Measurements from ENCODE around the gene ATG3.
A peak's percentile ranks its signal among the peaks of the same experiment; 100 is the strongest.

ATG3 gene

DNA sequence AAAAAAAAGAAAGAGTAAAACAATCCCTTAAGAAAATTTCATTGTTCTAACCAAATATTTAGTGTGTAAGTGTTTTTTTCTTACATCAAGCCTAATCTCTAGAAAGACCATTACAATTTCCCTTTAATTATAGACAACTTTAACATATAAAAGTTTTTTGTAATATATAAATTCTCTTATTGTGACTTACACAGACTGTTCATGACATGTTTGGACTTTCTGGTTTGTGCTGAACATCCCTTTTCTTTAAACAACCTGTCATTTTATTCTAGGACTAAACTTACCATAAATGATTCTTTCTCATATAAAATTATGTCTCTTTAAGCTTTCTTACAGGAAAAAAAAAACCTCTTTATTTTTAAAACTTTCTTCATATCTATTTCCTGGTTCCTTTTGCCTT is 49.4 kb downstream of the ATG3 start:
- Histone ChIP-seq H3K36me3 (ENCODE audit: insufficient read depth, insufficient read length, low read length) (no peaks in the 10 kb centered on the region), H3K27me3 (ENCODE audit: insufficient read depth, insufficient read length) (no peaks in the 10 kb centered on the region), H3K4me3 (ENCODE audit: insufficient read length, low read depth) (no peak overlapping the region), H3K4me1 (ENCODE audit: insufficient read depth, insufficient read length) (no peaks in the 10 kb centered on the region), H3K9ac (ENCODE audit: insufficient read length, low read depth) (no peak overlapping the region), H3K9me3 (ENCODE audit: insufficient read depth, low read length) (peaks cover 65% of the 10 kb centered on the region)
- DNase-seq (ENCODE audit: low read depth, low spot score), result peak; percentile 5
- TF ChIP-seq ZNF274 (IDR thresholded peaks at IDR 0.05; ENCODE audit: low read depth, low read length), result no peak
- no peak for TF ChIP-seq SUZ12 (IDR thresholded peaks at IDR 0.05; ENCODE audit: extremely low read depth, insufficient read depth, insufficient read length)
- no peak for TF ChIP-seq YY1 (IDR thresholded peaks at IDR 0.05; ENCODE audit: insufficient read depth, insufficient read length)

DNA sequence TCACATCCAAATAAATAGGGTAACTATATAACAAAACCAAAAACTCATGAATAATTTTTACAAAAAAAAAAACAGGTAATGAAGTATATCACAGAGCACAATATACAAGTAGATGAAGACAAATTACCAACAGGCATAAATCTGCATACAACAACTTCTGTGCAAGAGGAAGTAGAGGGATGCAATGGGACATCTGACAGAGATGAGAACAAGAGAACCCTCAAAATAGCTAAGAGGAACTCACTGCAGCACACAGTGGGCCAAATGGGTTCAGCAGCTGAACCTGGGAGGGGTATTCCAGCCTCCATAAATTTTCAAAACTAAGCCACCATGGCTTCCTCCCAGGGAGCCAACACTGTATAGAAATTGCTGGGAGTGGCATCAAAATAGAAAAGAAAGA is 52.9 kb downstream of the ATG3 start:
- no peak overlapping the region for H3K9ac ChIP-seq (ENCODE audit: insufficient read length, low read depth)
- no peaks in the 10 kb centered on the region for H3K27me3 ChIP-seq (ENCODE audit: insufficient read depth, insufficient read length)
- H3K4me1 ChIP-seq (ENCODE audit: insufficient read depth, insufficient read length), result no peaks in the 10 kb centered on the region
- H3K4me3 ChIP-seq (ENCODE audit: insufficient read length, low read depth), result no peak overlapping the region
- H3K36me3 ChIP-seq (ENCODE audit: insufficient read depth, insufficient read length, low read length), result no peaks in the 10 kb centered on the region
- TF ChIP-seq SUZ12 (IDR thresholded peaks at IDR 0.05; ENCODE audit: extremely low read depth, insufficient read depth, insufficient read length) (no peak), ZNF274 (IDR thresholded peaks at IDR 0.05; ENCODE audit: low read depth, low read length) (no peak), YY1 (IDR thresholded peaks at IDR 0.05; ENCODE audit: insufficient read depth, insufficient read length) (no peak)
- H3K9me3 ChIP-seq (ENCODE audit: insufficient read depth, low read length), result peaks cover 54% of the 10 kb centered on the region
- no peak for DNase-seq (ENCODE audit: low read depth, low spot score)

DNA sequence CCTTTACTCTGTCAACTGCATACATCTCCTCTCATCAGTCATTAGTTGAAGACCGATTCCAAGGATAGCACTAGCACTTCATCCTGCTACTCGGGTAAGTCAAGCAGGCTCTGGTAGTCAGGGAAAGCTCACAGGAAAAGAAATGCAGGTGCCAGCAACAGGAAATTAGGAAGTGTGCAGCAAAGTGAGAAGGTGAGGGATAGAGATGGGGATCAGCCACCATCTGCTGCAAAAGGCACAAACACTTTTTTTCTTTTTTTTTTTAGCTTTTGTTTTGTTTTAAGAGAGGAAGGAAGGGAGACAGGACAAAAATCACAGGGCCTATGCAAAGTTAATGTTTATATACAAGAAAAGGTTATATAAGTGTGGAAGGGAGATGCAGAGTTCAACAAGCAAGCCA is 53.5 kb downstream of the ATG3 start:
- Histone ChIP-seq H3K27me3 (ENCODE audit: insufficient read depth, insufficient read length) (no peaks in the 10 kb centered on the region), H3K9me3 (ENCODE audit: insufficient read depth, low read length) (peaks cover 52% of the 10 kb centered on the region), H3K4me1 (ENCODE audit: insufficient read depth, insufficient read length) (no peaks in the 10 kb centered on the region), H3K4me3 (ENCODE audit: insufficient read length, low read depth) (no peak overlapping the region), H3K36me3 (ENCODE audit: insufficient read depth, insufficient read length, low read length) (no peaks in the 10 kb centered on the region), H3K9ac (ENCODE audit: insufficient read length, low read depth) (no peak overlapping the region)
- TF ChIP-seq SUZ12 (IDR thresholded peaks at IDR 0.05; ENCODE audit: extremely low read depth, insufficient read depth, insufficient read length) (no peak), YY1 (IDR thresholded peaks at IDR 0.05; ENCODE audit: insufficient read depth, insufficient read length) (no peak), ZNF274 (IDR thresholded peaks at IDR 0.05; ENCODE audit: low read depth, low read length) (no peak)
- DNase-seq (ENCODE audit: low read depth, low spot score), result no peak

DNA sequence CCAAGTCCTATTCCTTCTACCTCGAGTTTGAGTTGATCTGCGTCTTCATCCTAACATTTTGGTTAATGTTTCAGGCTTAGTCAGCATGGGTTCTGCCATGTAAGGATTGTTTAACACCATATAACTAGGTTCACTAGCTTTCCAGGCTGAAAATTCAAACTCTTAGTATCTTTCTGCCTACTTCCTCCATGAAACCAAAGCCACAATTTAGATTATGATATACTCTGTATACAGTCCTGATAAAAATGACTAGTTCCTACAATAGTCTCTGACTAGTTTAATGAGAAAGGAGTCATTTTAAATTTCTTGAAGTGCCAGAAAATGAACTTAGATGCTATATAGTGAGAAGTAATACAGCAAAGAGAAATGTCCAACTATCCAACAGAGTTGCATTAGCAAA is 55.9 kb downstream of the ATG3 start:
- H3K9me3 ChIP-seq (ENCODE audit: insufficient read depth, low read length), result peaks cover 30% of the 10 kb centered on the region
- no peaks in the 10 kb centered on the region for H3K4me1 ChIP-seq (ENCODE audit: insufficient read depth, insufficient read length)
- H3K27me3 ChIP-seq (ENCODE audit: insufficient read depth, insufficient read length), result no peaks in the 10 kb centered on the region
- TF ChIP-seq SUZ12 (IDR thresholded peaks at IDR 0.05; ENCODE audit: extremely low read depth, insufficient read depth, insufficient read length), result no peak
- no peak for TF ChIP-seq ZNF274 (IDR thresholded peaks at IDR 0.05; ENCODE audit: low read depth, low read length)
- TF ChIP-seq YY1 (IDR thresholded peaks at IDR 0.05; ENCODE audit: insufficient read depth, insufficient read length), result no peak
- no peak overlapping the region for H3K4me3 ChIP-seq (ENCODE audit: insufficient read length, low read depth)
- no peak overlapping the region for H3K9ac ChIP-seq (ENCODE audit: insufficient read length, low read depth)
- no peak for DNase-seq (ENCODE audit: low read depth, low spot score)
- H3K36me3 ChIP-seq (ENCODE audit: insufficient read depth, insufficient read length, low read length), result no peaks in the 10 kb centered on the region

DNA sequence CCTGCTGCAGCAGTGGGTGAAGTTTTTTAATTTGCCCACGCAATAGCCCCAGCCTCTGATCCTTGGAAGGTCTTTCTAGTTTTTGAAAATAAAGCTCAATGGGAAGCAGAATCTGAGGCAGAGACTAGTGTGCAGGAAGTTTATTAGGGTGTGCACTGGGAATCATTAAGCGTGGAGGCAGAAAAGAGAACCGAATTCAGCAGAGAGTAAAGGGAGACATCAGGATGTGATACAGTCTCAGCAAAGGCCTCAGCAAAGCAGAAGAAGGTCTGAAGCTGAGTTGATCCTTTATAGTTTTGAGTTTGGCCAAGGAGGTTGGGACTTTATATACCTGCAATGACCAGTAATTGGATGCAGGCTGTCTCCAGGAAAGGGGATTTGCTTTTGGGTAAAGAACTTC is 57.6 kb downstream of the ATG3 start:
- Histone ChIP-seq H3K36me3 (ENCODE audit: insufficient read depth, insufficient read length, low read length) (no peaks in the 10 kb centered on the region), H3K9me3 (ENCODE audit: insufficient read depth, low read length) (peaks cover 14% of the 10 kb centered on the region; the same call in 1 of the 2 replicates), H3K4me1 (ENCODE audit: insufficient read depth, insufficient read length) (no peaks in the 10 kb centered on the region), H3K9ac (ENCODE audit: insufficient read length, low read depth) (no peak overlapping the region), H3K4me3 (ENCODE audit: insufficient read length, low read depth) (no peak overlapping the region), H3K27me3 (ENCODE audit: insufficient read depth, insufficient read length) (no peaks in the 10 kb centered on the region)
- no peak for DNase-seq (ENCODE audit: low read depth, low spot score)
- TF ChIP-seq SUZ12 (IDR thresholded peaks at IDR 0.05; ENCODE audit: extremely low read depth, insufficient read depth, insufficient read length), result no peak
- no peak for TF ChIP-seq ZNF274 (IDR thresholded peaks at IDR 0.05; ENCODE audit: low read depth, low read length)
- no peak for TF ChIP-seq YY1 (IDR thresholded peaks at IDR 0.05; ENCODE audit: insufficient read depth, insufficient read length)

DNA sequence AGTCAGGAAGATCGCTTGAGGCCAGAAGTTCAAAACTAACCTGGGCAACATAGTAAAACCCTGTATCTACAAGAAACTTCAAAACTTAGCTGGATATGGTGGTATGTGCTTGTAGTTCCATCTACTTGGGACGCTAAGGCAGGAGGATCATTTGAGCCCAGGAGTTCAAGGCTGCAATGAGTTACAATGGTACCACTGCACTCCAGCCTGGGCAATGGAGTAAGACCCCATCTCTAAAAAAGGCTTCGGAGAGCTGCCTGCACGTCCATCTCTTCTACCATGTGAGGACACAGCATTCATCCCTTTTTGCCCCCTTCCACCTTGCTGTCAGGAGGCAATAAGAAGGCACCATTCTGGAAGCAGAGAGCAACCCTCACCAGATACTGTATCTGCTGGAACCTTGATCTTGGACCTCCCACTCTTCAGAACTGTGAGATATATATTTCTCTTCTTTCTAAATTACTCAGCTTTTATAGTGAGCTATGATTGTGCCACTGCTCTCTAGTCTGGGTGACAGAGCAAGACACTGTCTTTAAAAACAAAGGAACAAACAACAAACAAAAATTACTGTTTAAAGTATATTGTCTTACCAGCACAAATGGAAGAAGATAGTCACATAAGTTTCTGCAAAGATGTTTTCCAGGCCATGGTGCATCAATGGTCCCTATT is 58.3 kb downstream of the ATG3 start:
- Histone ChIP-seq H3K9me3 (ENCODE audit: insufficient read depth, low read length) (peaks cover 9% of the 10 kb centered on the region; the same call in 1 of the 2 replicates), H3K27me3 (ENCODE audit: insufficient read depth, insufficient read length) (no peaks in the 10 kb centered on the region), H3K36me3 (ENCODE audit: insufficient read depth, insufficient read length, low read length) (no peaks in the 10 kb centered on the region), H3K4me1 (ENCODE audit: insufficient read depth, insufficient read length) (no peaks in the 10 kb centered on the region), H3K9ac (ENCODE audit: insufficient read length, low read depth) (no peak overlapping the region), H3K4me3 (ENCODE audit: insufficient read length, low read depth) (no peak overlapping the region)
- TF ChIP-seq SUZ12 (IDR thresholded peaks at IDR 0.05; ENCODE audit: extremely low read depth, insufficient read depth, insufficient read length), result no peak
- no peak for TF ChIP-seq ZNF274 (IDR thresholded peaks at IDR 0.05; ENCODE audit: low read depth, low read length)
- no peak for TF ChIP-seq YY1 (IDR thresholded peaks at IDR 0.05; ENCODE audit: insufficient read depth, insufficient read length)
- DNase-seq (ENCODE audit: low read depth, low spot score), result no peak

DNA sequence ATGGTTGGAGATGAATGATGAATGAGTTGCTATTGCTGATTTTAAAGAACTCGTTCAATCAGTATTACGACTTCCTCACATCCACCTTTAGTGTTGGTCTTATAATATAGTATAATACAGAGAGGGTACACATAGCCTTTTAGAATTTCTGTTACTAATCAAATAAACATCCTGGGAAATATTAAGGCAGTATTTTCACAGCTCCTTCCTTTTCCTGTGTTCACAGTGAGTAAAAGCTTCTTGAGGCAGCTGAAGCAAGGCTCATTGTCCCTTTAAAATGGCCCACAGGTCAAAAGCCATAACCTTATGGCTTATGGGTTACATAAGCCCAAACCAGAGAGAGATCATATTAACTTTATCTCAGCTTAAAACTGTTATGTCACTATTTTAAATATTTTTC is 61.1 kb downstream of the ATG3 start:
- H3K4me1 ChIP-seq (ENCODE audit: insufficient read depth, insufficient read length), result no peaks in the 10 kb centered on the region
- H3K4me3 ChIP-seq (ENCODE audit: insufficient read length, low read depth), result no peak overlapping the region
- no peaks in the 10 kb centered on the region for H3K36me3 ChIP-seq (ENCODE audit: insufficient read depth, insufficient read length, low read length)
- no peak for DNase-seq (ENCODE audit: low read depth, low spot score)
- peaks cover 6% of the 10 kb centered on the region; the same call in 1 of the 2 replicates for H3K9me3 ChIP-seq (ENCODE audit: insufficient read depth, low read length)
- no peak overlapping the region for H3K9ac ChIP-seq (ENCODE audit: insufficient read length, low read depth)
- no peaks in the 10 kb centered on the region for H3K27me3 ChIP-seq (ENCODE audit: insufficient read depth, insufficient read length)
- TF ChIP-seq SUZ12 (IDR thresholded peaks at IDR 0.05; ENCODE audit: extremely low read depth, insufficient read depth, insufficient read length), result no peak
- no peak for TF ChIP-seq YY1 (IDR thresholded peaks at IDR 0.05; ENCODE audit: insufficient read depth, insufficient read length)
- TF ChIP-seq ZNF274 (IDR thresholded peaks at IDR 0.05; ENCODE audit: low read depth, low read length), result no peak
